Thyroid gland (tissue), 4 donors: Measurements from ENCODE around the gene TCEAL3.

Experiments used
- CTCF ChIP-seq, 6 experiments: fragments of 200-600 bp in 3 of 6; fragments of 450-650 bp in 3 of 6; sonication (generic) in 3 of 6; IDR thresholded peaks; one replicate each; pipeline ENCODE4 v1.5.1; 2016 to 2019; ENCODE audit warnings: antibody characterized with exemption in 6 of 6, mild to moderate bottlenecking in 2 of 6, inconsistent platforms in 1 of 6, moderate library complexity in 1 of 6
- POLR2A ChIP-seq, 2 donors: fragments of 450-650 bp; IDR thresholded peaks; one replicate each; pipeline ENCODE4 v1.6.1; 2017; ENCODE audit warnings: antibody characterized with exemption in 2 of 2, mild to moderate bottlenecking in 2 of 2, moderate library complexity in 1 of 2

- no peak for TF ChIP-seq POLR2A (IDR thresholded peaks at IDR 0.05)
- no peak for TF ChIP-seq CTCF (IDR thresholded peaks at IDR 0.05)
Observed at GRCh38 chrX:103640401-103641155, 32.8 kb downstream of the TCEAL3 start.
